Measurements from ENCODE around the gene RHOT1. TPM values are rescaled to one million over a fixed set of nuclear protein-coding genes. Genes with fewer than 3 reads are reported as not detected.

The RHOT1 gene
- total and polyA plus RNA-seq, 2 donors (not counting 3 experiments of a cell fraction or from before 2014, with no cell fraction given), result 23.5 to 28.8 TPM

- DNase-seq (ENCODE audit: low read depth, low spot score) (no peak), FAIRE-seq (no peak)
- CTCF ChIA-PET, result interaction anchor here (0.6 to 1.2 kb wide), 2 partner anchors 11 to 12 kb away, joined by 3 read pairs; no protein-coding TSS in a partner anchor
- BruUV-seq (replicated peaks), result no TSS peak
- no peak overlapping the region for H3K9ac ChIP-seq (replicated peaks; ENCODE audit: extremely low read depth, insufficient read depth, low read length)
- no peaks in the 10 kb centered on the region for H4K20me1 ChIP-seq (replicated peaks; ENCODE audit: control insufficient read depth, extremely low read depth, insufficient read depth, low read length)
- no peaks in the 10 kb centered on the region for H3K4me1 ChIP-seq (ENCODE audit: control insufficient read depth, extremely low read depth, insufficient read depth, low read length)
- H3K9me1 ChIP-seq (replicated peaks; ENCODE audit: control insufficient read depth, extremely low read depth, insufficient read depth, low read length), result no peaks in the 10 kb centered on the region
- H3K4me3 ChIP-seq (replicated peaks in 1 of 3; ENCODE audit: insufficient read depth in 1 of 3, low read depth in 1 of 3, low read length in 3 of 3), result no peak overlapping the region
- no peak overlapping the region for H2AFZ ChIP-seq (ENCODE audit: low read depth, low read length)
- POLR2A ChIA-PET, result no interaction called here
- intact Hi-C loops (cut with micrococcal nuclease) (no loop called here), dilution Hi-C loops (cut with MboI; ENCODE audit: extremely low pct_ligation_motif_present, low sequenced_read_pairs) (no loop called here)
- H3K27me3 ChIP-seq (ENCODE audit: control insufficient read depth in 2 of 2, insufficient read depth in 2 of 2, low read length in 2 of 2), result peaks cover 11% of the 10 kb centered on the region in 2 experiments
- H3K9me3 ChIP-seq (replicated peaks; ENCODE audit: control insufficient read depth, insufficient read depth, low read length), result no peaks in the 10 kb centered on the region
- H3K79me2 ChIP-seq (ENCODE audit: control insufficient read depth, insufficient read depth, low read length), result no peaks in the 10 kb centered on the region
- no peaks in the 10 kb centered on the region for H3K36me3 ChIP-seq (ENCODE audit: control insufficient read depth in 2 of 2, extremely low read depth in 1 of 2, insufficient read depth in 2 of 2, low read length in 2 of 2)
- TF ChIP-seq MYC (IDR thresholded peaks at IDR 0.05; ENCODE audit: low read depth, low read length) (no peak), JUN (IDR thresholded peaks at IDR 0.05; ENCODE audit: borderline replicate concordance, insufficient read depth, insufficient read length, low read depth) (no peak), POLR2A (IDR thresholded peaks at IDR 0.05; ENCODE audit: low read depth, low read length) (no peak), CTCF (IDR thresholded peaks at IDR 0.05; ENCODE audit: extremely low read depth in 1 of 2, insufficient read depth in 1 of 2, low read depth in 1 of 2, low read length in 2 of 2) (no peak)
- H3K4me2 ChIP-seq (ENCODE audit: insufficient read depth, low read length), result no peak overlapping the region
- H3K27ac ChIP-seq (ENCODE audit: insufficient read depth, low read depth, low read length), result no peak overlapping the region
These were observed 132.3 kb downstream of the RHOT1 start for GRCh38 chr17:32274643-32275042.

Small RNA genes within 50 kb of the gene (small RNA-seq; reads per million reads assigned to genes)
- gene UBL5P2 (ENCODE audit: insufficient read depth, insufficient read length, low read depth, low replicate concordance), result not detected

Other genes starting within 250 kb of the RHOT1 start
- gene UTP6, start 240.8 kb upstream of the RHOT1 start, total RNA-seq, result 68.9 and 77.7 TPM in 2 replicates
- gene UTP6, start 240.8 kb upstream of the RHOT1 start, polyA plus RNA-seq, result 6.5 and 9.4 TPM in 2 replicates
- gene SUZ12, start 205.5 kb upstream of the RHOT1 start, total RNA-seq, result 30.8 and 30.9 TPM in 2 replicates
- 5.7 and 7.8 TPM in 2 replicates for gene SUZ12, start 205.5 kb upstream of the RHOT1 start, polyA plus RNA-seq
- gene LRRC37B, start 135.1 kb upstream of the RHOT1 start, total RNA-seq, result 19.0 and 22.5 TPM in 2 replicates
- gene LRRC37B, start 135.1 kb upstream of the RHOT1 start, polyA plus RNA-seq, result 10.8 and 12.9 TPM in 2 replicates
- gene RHBDL3, start 123.3 kb downstream of the RHOT1 start, total RNA-seq, result 0.20 TPM in 1 of 2 replicates, not detected in the other
- 0.08 and 0.11 TPM in 2 replicates for gene RHBDL3, start 123.3 kb downstream of the RHOT1 start, polyA plus RNA-seq
- 19.1 and 21.5 TPM in 2 replicates for gene C17orf75, start 199.7 kb downstream of the RHOT1 start, total RNA-seq
- gene C17orf75, start 199.7 kb downstream of the RHOT1 start, polyA plus RNA-seq, result 6.3 and 8.8 TPM in 2 replicates
- 206 and 209 TPM in 2 replicates for gene ZNF207, start 207.7 kb downstream of the RHOT1 start, total RNA-seq
- 231 and 245 TPM in 2 replicates for gene ZNF207, start 207.7 kb downstream of the RHOT1 start, polyA plus RNA-seq

Measured in endothelial cell of umbilical vein (primary cell).